Uterus (tissue), 4 donors: Measurements from ENCODE around the gene TNS4. TPM values are rescaled to one million over a fixed set of nuclear protein-coding genes. Genes with fewer than 3 reads are reported as not detected.
A peak's percentile ranks its signal among the peaks of the same experiment; 100 is the strongest.

ENCODE experiments used
- DNase-seq, 2 donors: peaks; one replicate each; pipeline ENCODE4 v3.0.0-alpha.2; 2019 to 2020
- H3K27ac ChIP-seq, 2 donors: fragments of 200-600 bp; sonication (generic); 1 replicate in 1 of 2; 2 replicates in 1 of 2; pipeline ENCODE4 v1.5.1; 2016 to 2018
- H3K27me3 ChIP-seq, 2 donors: fragments of 200-600 bp; sonication (generic); one replicate each; pipeline ENCODE4 v1.5.1; 2018 to 2019; ENCODE audit warnings: control low read depth in 1 of 2
- H3K36me3 ChIP-seq, 2 donors: fragments of 200-600 bp; sonication (generic); one replicate each; pipeline ENCODE4 v1.5.1; 2019; ENCODE audit warnings: control low read depth in 1 of 2
- H3K4me1 ChIP-seq, 2 donors: fragments of 200-600 bp; sonication (generic); one replicate each; pipeline ENCODE4 v1.5.1; 2018 to 2019; ENCODE audit warnings: control low read depth in 1 of 2
- H3K4me3 ChIP-seq, 2 donors: fragments of 200-600 bp; sonication (generic); 1 replicate in 1 of 2; 2 replicates in 1 of 2; pipeline ENCODE4 v1.5.1; 2018 to 2019; ENCODE audit warnings: mild to moderate bottlenecking in 1 of 2
- H3K9me3 ChIP-seq, 2 donors: fragments of 200-600 bp; sonication (generic); one replicate each; pipeline ENCODE4 v1.5.1; 2019; ENCODE audit warnings: control low read depth in 1 of 2
- CTCF ChIP-seq, 4 experiments: fragments of 200-600 bp in 2 of 4; fragments of 450-650 bp in 2 of 4; sonication (generic) in 2 of 4; IDR thresholded peaks; one replicate each; pipeline ENCODE4 v1.5.1; 2016 to 2019; ENCODE audit warnings: antibody characterized with exemption in 4 of 4, mild to moderate bottlenecking in 2 of 4, moderate library complexity in 1 of 4
- POLR2A ChIP-seq, 2 donors: fragments of 450-650 bp; IDR thresholded peaks; one replicate each; pipeline ENCODE4 v1.6.1; 2016; ENCODE audit warnings: antibody characterized with exemption in 2 of 2, mild to moderate bottlenecking in 1 of 2, moderate library complexity in 1 of 2
- intact Hi-C: fragments of 100-400 bp; cut with DNase I; formaldehyde crosslinking; loops from one replicate; pipeline ENCODE4 v1.15.1; 2023; ENCODE audit warnings: low total_unique reads
- total RNA-seq, 4 donors: library from RNA; depleted of rRNA in 3 of 4; stranded (reverse); fragments of >200 nt in 3 of 4; gene quantifications; one replicate each; pipeline versions ENCODE4 v1.1.0 to v1.2.4, GENCODE V29; 2014 to 2023
- donor health status: DM: yes; HTN: yes; CAD: no.

Gene TNS4
- total RNA-seq, 4 donors from 2014 or later = 0.09 to 2.6 (median 0.28) TPM; not detected in 1

DNA sequence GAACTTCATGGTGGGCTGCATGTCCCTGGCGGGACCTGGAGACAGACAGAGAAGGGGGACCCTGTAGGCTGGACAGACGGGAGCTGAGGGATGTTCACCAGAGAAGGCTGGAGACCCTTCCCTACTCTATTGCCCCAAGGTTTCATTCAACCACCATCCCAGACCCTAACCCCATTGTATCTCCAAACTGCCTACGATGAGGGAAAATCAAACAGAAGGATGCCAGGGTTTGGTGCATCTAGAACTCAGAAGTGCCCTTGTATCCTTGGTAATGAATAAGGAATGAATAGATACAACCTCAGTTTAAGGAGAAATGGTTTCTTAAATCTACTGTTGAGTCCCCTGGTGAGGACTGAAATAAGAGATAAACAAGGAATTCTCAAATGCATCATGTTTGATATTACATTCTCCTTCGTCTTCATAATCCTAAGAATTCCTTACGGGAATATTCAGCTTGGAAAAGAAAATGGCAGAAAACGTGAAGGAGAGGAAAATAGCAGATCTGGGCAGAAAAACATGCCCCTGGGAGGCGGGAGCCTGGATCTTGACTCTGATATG lies 16.4 kb downstream of the TNS4 start:
- Histone ChIP-seq H3K4me3 (no peak overlapping the region), H3K9me3 (no peaks in the 10 kb centered on the region), H3K36me3 (no peaks in the 10 kb centered on the region), H3K4me1 (no peaks in the 10 kb centered on the region), H3K27ac (peak overlapping the region; percentile 73 to 86), H3K27me3 (no peaks in the 10 kb centered on the region)
- TF ChIP-seq POLR2A (IDR thresholded peaks at IDR 0.05) (no peak), CTCF (IDR thresholded peaks at IDR 0.05) (no peak)
- intact Hi-C loops = no loop called here
- no peak for DNase-seq

- Histone ChIP-seq H3K27me3 (no peaks in the 10 kb centered on the region), H3K4me3 (no peak overlapping the region), H3K36me3 (no peaks in the 10 kb centered on the region), H3K27ac (no peak overlapping the region), H3K9me3 (no peaks in the 10 kb centered on the region), H3K4me1 (no peaks in the 10 kb centered on the region)
- intact Hi-C loops = no loop called here
- DNase-seq = no peak
- TF ChIP-seq POLR2A (IDR thresholded peaks at IDR 0.05) (no peak), CTCF (IDR thresholded peaks at IDR 0.05) (no peak)
Observed at GRCh38 chr17:40484285-40484972, 17.0 kb downstream of the TNS4 start.

DNA sequence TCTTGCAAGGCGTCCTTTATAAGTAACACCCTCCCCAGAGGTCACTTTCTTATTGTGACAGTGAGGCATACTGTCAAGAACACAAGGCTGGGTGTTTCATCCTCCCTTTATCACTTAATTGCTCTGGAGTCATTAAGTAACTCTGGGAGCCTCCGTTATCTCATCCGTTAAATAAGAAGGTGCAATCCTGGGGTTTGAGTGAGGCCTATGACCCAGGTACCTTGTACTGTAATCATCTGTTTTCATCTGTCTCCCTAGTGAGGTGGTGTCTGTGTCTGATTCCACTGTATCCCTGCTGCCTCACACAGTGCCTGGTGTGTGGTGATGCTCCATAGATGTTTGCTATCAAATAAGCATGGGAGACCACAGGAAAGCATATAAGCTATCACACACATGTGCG lies 17.7 kb downstream of the TNS4 start:
- Histone ChIP-seq H3K4me1 (no peaks in the 10 kb centered on the region), H3K27ac (no peak overlapping the region), H3K27me3 (no peaks in the 10 kb centered on the region), H3K9me3 (no peaks in the 10 kb centered on the region), H3K4me3 (no peak overlapping the region), H3K36me3 (no peaks in the 10 kb centered on the region)
- intact Hi-C loops = no loop called here
- no peak for DNase-seq
- TF ChIP-seq CTCF (IDR thresholded peaks at IDR 0.05) = no peak
- no peak for TF ChIP-seq POLR2A (IDR thresholded peaks at IDR 0.05)

GRCh38 chr17:40482722-40483121 lies 18.7 kb downstream of the TNS4 start:
- no peaks in the 10 kb centered on the region for H3K27me3 ChIP-seq
- no peaks in the 10 kb centered on the region for H3K36me3 ChIP-seq
- DNase-seq = no peak
- no peaks in the 10 kb centered on the region for H3K4me1 ChIP-seq
- no peak for TF ChIP-seq CTCF (IDR thresholded peaks at IDR 0.05)
- no peaks in the 10 kb centered on the region for H3K9me3 ChIP-seq
- intact Hi-C loops = no loop called here
- H3K27ac ChIP-seq = no peak overlapping the region
- no peak overlapping the region for H3K4me3 ChIP-seq

- H3K4me1 ChIP-seq = no peaks in the 10 kb centered on the region
- H3K27ac ChIP-seq = peak overlapping the region in 1 of 2 donors; percentile 6
- TF ChIP-seq CTCF (IDR thresholded peaks at IDR 0.05) (no peak), POLR2A (IDR thresholded peaks at IDR 0.05) (no peak)
- no peaks in the 10 kb centered on the region for H3K36me3 ChIP-seq
- H3K27me3 ChIP-seq = no peaks in the 10 kb centered on the region
- DNase-seq = no peak
- H3K4me3 ChIP-seq = no peak overlapping the region
- intact Hi-C loops = no loop called here
- no peaks in the 10 kb centered on the region for H3K9me3 ChIP-seq
Observed at GRCh38 chr17:40481106-40481505, 20.3 kb downstream of the TNS4 start.
